Vagina (tissue), 2 donors: ENCODE measurements around the gene FXYD6. TPM values are rescaled to one million over a fixed set of nuclear protein-coding genes. Genes with fewer than 3 reads are reported as not detected.

ENCODE experiments used
- DNase-seq, 2 donors: peaks; one replicate each; pipeline ENCODE4 v3.0.0-alpha.2; 2017; ENCODE audit errors: extremely low spot score in 2 of 2
- H3K27ac ChIP-seq: fragments of 200-600 bp; sonication (generic); one replicate; pipeline ENCODE4 v1.5.1; 2019
- H3K27me3 ChIP-seq: fragments of 200-600 bp; sonication (generic); one replicate; pipeline ENCODE4 v1.5.1; 2019
- H3K36me3 ChIP-seq, 2 donors: fragments of 200-600 bp; sonication (generic); one replicate each; pipeline ENCODE4 v1.5.1; 2017 to 2019
- H3K4me1 ChIP-seq: fragments of 200-600 bp; sonication (generic); one replicate; pipeline ENCODE4 v1.5.1; 2019
- H3K4me3 ChIP-seq, 2 donors: fragments of 200-600 bp; sonication (generic); 1 replicate in 1 of 2; 2 replicates in 1 of 2; pipeline ENCODE4 v1.5.1; 2016 to 2019
- H3K9me3 ChIP-seq: fragments of 200-600 bp; sonication (generic); one replicate; pipeline ENCODE4 v1.5.1; 2019
- CTCF ChIP-seq, 3 experiments: fragments of 450-650 bp in 2 of 3; fragments of 200-600 bp in 1 of 3; sonication (generic) in 1 of 3; IDR thresholded peaks; one replicate each; pipeline ENCODE4 v1.5.1; 2017 to 2019; ENCODE audit warnings: antibody characterized with exemption in 3 of 3, mild to moderate bottlenecking in 2 of 3, moderate library complexity in 2 of 3
- POLR2A ChIP-seq, 2 donors: fragments of 450-650 bp; IDR thresholded peaks; one replicate each; pipeline ENCODE4 v1.6.1; 2017; ENCODE audit warnings: antibody characterized with exemption in 2 of 2, mild to moderate bottlenecking in 2 of 2, moderate library complexity in 2 of 2
- POLR2AphosphoS5 ChIP-seq, 2 donors: sonication (generic); formaldehyde crosslinking; IDR thresholded peaks; one replicate each; pipeline ENCODE4 v1.9.0; 2017; ENCODE audit warnings: antibody characterized with exemption in 2 of 2, mild to moderate bottlenecking in 2 of 2, low read depth in 1 of 2; ENCODE audit not compliant: insufficient read depth in 1 of 2
- intact Hi-C: fragments of 100-400 bp; cut with DNase I; formaldehyde crosslinking; loops from one replicate; pipeline ENCODE4 v1.15.1; 2023
- total RNA-seq: library from RNA; depleted of rRNA; stranded (reverse); fragments of >200 nt; gene quantifications from one replicate; pipeline ENCODE4 v1.2.3, GENCODE V29; 2016

Gene FXYD6
- total RNA-seq, 1 donor from 2014 or later, result 75.4 TPM

DNA sequence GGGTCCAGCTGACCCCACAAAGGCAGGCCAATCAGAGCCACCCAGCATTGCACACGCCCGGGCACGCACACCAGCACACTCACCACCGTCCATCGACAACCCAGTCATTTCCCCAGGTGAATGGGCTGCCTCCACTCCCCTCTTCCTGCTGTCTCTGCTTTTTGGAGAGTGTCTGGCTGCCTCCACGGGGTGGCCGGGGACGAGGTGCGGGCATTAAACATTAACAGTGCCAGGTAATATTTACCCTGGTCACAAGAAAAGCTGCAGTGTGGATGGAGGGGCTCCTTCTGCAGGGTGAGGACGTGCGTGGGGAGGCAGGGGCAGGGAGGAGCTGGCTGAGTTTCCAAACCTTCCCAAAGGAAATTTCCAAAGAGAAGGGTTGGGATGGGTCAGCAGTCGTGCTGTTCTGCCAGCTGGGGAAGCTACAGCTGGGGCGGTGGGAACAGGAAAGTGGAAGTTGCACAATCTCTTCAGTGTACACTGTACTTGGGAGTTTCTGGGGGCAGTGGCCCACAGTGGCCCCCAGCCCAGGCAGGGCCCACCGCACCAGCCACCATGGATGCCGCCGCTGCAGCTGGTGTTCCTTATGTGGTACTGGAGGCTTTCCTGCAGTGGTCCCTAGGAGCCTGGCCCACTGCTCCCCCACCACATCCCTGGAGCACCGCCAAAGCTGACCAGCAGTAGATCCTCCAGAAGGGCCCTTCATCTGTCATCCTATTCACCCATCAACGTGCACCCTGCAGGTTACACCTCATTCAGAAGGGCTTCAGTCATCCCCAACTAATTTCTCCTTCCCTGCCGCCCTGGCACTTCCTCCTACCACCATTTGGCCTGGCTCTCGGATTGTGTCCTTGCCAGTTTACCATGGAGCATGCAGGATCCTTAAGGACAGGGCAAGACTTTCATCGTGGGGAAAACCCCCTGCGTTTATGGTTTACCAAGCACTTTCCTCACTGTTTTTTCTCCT lies 51.6 kb downstream of the FXYD6 start, which contains the start of gene FXYD2:
Gene FXYD2 (minus strand): TSS at position 174 of the 967 bp plus-strand sequence. CDS start 66 bp downstream, at position 108.
- DNase-seq, result no peak

DNA sequence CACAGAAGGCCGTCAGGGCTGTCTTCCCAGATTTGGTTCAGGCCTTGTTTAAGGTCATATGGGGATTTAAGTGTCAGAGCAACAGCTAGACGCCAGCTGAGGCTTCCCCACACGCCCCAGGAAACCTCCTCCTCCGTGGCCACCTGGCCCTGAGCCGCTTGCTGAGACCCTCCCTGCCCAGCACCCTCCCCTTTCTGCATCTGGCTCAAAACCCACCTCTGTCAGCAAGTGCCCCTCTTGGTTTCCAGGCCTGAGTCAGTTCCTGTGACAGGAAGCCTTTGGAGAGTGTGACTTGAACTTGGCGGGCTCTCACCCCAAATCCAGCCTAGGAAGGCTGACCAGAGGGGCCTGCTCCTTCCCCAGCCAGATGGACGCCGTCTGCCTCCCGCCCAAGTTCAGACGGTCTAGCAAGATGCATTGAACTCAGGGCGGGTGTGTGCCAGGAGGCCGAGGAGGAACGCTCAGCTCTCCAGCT lies 52.5 kb downstream of the FXYD6 start:
- no peak for DNase-seq
- TF ChIP-seq CTCF (IDR thresholded peaks at IDR 0.05), result no peak
- TF ChIP-seq POLR2AphosphoS5 (IDR thresholded peaks at IDR 0.05; ENCODE audit: insufficient read depth in 1 of 2, low read depth in 1 of 2), result peak in 1 of 2 donors; percentile 45
- Histone ChIP-seq H3K27me3 (no peaks in the 10 kb centered on the region), H3K4me1 (peaks cover 35% of the 10 kb centered on the region), H3K27ac (peak overlapping the region; percentile 82), H3K9me3 (no peaks in the 10 kb centered on the region), H3K4me3 (no peak overlapping the region), H3K36me3 (no peaks in the 10 kb centered on the region)
- intact Hi-C loops, result no loop called here

More for the DNA sequence above, 51.6 kb downstream of the FXYD6 start, which contains the start of gene FXYD2:
- H3K9me3 ChIP-seq, result no peaks in the 10 kb centered on the region
- peaks cover 44% of the 10 kb centered on the region for H3K4me1 ChIP-seq
- H3K36me3 ChIP-seq, result no peaks in the 10 kb centered on the region
- no peak within 1 kb of the TSS for H3K4me3 ChIP-seq
- no peaks in the 10 kb centered on the region for H3K27me3 ChIP-seq
- TF ChIP-seq POLR2A (IDR thresholded peaks at IDR 0.05), result no peak
- TF ChIP-seq CTCF (IDR thresholded peaks at IDR 0.05), result no peak
- TF ChIP-seq POLR2AphosphoS5 (IDR thresholded peaks at IDR 0.05; ENCODE audit: insufficient read depth in 1 of 2, low read depth in 1 of 2), result peak in 1 of 2 donors; percentile 25
- intact Hi-C loops, result no loop called here
- peak within 1 kb of the TSS; percentile 82 for H3K27ac ChIP-seq

- H3K27me3 ChIP-seq, result no peaks in the 10 kb centered on the region
- no peak for DNase-seq
- intact Hi-C loops, result no loop called here
- H3K4me1 ChIP-seq, result peaks cover 30% of the 10 kb centered on the region
- no peaks in the 10 kb centered on the region for H3K9me3 ChIP-seq
- no peak for TF ChIP-seq CTCF (IDR thresholded peaks at IDR 0.05)
- no peak for TF ChIP-seq POLR2AphosphoS5 (IDR thresholded peaks at IDR 0.05; ENCODE audit: insufficient read depth in 1 of 2, low read depth in 1 of 2)
- TF ChIP-seq POLR2A (IDR thresholded peaks at IDR 0.05), result no peak
- H3K36me3 ChIP-seq, result no peaks in the 10 kb centered on the region
- no peak overlapping the region for H3K4me3 ChIP-seq
- H3K27ac ChIP-seq, result peak overlapping the region; percentile 82
These were observed 53.0 kb downstream of the FXYD6 start for GRCh38 chr11:117823294-117823945.

DNA sequence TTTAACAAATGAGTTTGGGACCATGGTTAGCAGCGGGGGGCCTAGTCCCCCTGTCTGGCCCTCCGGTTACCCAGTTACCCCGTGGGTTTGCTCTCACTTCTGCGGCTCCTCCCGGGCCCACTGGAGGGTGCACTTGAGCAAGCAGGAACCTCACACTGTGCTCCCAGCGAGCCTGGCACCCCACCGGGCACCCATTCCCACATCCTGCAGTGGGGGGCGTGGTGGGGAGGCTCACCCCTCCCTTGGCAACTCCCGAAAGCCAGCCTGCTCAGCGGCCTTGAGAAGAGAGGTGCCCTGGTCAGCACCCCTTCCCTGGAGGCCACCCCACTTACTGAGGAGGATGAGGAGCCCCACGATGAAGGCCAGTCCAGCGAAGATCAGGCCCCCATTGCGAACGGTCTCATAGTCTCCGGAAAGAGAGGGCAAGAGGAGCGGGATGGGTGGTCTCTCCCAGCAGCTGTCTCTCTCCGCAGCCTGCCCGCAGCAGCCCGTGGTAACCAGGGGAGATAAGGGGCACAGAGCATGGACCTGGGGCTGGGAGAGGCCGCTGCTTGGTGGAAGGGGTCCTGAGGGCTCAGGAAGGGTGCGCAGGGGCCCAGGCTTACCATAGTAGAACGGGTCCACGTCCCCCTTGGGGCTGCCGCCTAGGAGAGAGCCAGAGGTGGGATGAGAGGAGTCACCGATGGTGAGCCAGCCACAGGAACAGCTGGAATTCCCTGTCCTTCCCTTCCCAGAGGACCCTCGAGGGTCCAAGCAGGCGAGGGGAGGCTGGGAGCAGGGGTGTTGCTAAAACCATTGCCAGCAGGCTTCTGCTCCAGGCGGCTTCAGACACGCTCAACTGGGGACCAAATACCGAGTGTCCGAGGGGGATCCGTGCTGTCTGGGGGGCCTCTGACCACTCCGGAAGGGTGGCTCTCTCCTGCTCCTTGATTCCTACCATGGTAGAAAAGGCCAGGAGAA lies 54.1 kb downstream of the FXYD6 start:
- intact Hi-C loops, result no loop called here
- Histone ChIP-seq H3K27ac (no peak overlapping the region), H3K4me1 (peaks cover 31% of the 10 kb centered on the region), H3K9me3 (no peaks in the 10 kb centered on the region), H3K27me3 (no peaks in the 10 kb centered on the region), H3K36me3 (no peaks in the 10 kb centered on the region), H3K4me3 (no peak overlapping the region)
- TF ChIP-seq POLR2AphosphoS5 (IDR thresholded peaks at IDR 0.05; ENCODE audit: insufficient read depth in 1 of 2, low read depth in 1 of 2), result no peak
- no peak for TF ChIP-seq POLR2A (IDR thresholded peaks at IDR 0.05)
- TF ChIP-seq CTCF (IDR thresholded peaks at IDR 0.05), result peak in 2 of 3 experiments; percentile 23 to 31
- no peak for DNase-seq
